Mucosa of rectum (tissue), 2 donors: ENCODE measurements around the gene ANKRD42.

ENCODE experiments used
- H3K27ac ChIP-seq, 2 donors: one replicate each; pipeline ENCODE4 v1.7.0; 2013; ENCODE audit warnings: inconsistent platforms in 2 of 2, low read depth in 2 of 2, low read length in 2 of 2
- H3K27me3 ChIP-seq, 2 donors: one replicate each; pipeline ENCODE4 v1.7.0; 2013; ENCODE audit warnings: low read length in 2 of 2; ENCODE audit not compliant: control insufficient read depth in 2 of 2, insufficient read depth in 2 of 2
- H3K36me3 ChIP-seq, 2 donors: one replicate each; pipeline ENCODE4 v1.7.0; 2013; ENCODE audit warnings: low read length in 2 of 2; ENCODE audit not compliant: control insufficient read depth in 2 of 2, insufficient read depth in 2 of 2
- H3K4me1 ChIP-seq, 2 donors: one replicate each; pipeline ENCODE4 v1.7.0; 2013; ENCODE audit warnings: low read length in 2 of 2, mild to moderate bottlenecking in 1 of 2; ENCODE audit not compliant: control insufficient read depth in 2 of 2, insufficient read depth in 2 of 2
- H3K4me3 ChIP-seq, 2 donors: one replicate each; pipeline ENCODE4 v1.7.0; 2013; ENCODE audit warnings: low read length in 2 of 2
- H3K9ac ChIP-seq, 2 donors: one replicate each; pipeline ENCODE4 v1.7.0; 2013; ENCODE audit warnings: low read length in 2 of 2, low read depth in 1 of 2, mild to moderate bottlenecking in 1 of 2
- H3K9me3 ChIP-seq, 2 donors: one replicate each; pipeline ENCODE4 v1.7.0; 2013; ENCODE audit warnings: low read length in 2 of 2; ENCODE audit not compliant: control insufficient read depth in 2 of 2
- donor health status: healthy.
- donor health status: Normal muscosa, but diverticular disease.

Gene ANKRD42

DNA sequence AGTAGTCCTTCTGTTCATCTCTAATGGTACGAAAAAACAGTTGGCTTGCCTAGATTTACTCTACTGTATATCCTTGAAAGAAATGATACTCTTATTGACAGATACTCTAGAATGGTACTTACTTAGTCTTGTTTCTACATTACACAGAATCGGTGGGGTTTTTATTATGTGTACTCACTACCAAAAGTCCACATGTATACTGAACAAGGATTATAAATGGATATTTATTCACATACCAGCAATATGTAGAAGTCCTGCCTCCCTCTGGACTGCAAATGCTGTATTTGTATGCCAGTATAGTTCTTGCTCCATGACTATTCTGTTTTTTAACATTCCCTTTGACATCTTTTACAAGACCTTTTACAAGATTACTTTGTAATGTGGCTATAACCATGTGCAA is 22.6 kb upstream of the ANKRD42 start:
- peaks cover 64 to 65% of the 10 kb centered on the region in 2 donors for H3K36me3 ChIP-seq
- peaks cover 24 to 31% of the 10 kb centered on the region in 2 donors for H3K4me1 ChIP-seq
- no peaks in the 10 kb centered on the region for H3K27me3 ChIP-seq
- H3K9me3 ChIP-seq, result no peaks in the 10 kb centered on the region
- peak overlapping the region; percentile 17 to 53 for H3K4me3 ChIP-seq
- H3K9ac ChIP-seq, result no peak overlapping the region
- H3K27ac ChIP-seq, result no peak overlapping the region

DNA sequence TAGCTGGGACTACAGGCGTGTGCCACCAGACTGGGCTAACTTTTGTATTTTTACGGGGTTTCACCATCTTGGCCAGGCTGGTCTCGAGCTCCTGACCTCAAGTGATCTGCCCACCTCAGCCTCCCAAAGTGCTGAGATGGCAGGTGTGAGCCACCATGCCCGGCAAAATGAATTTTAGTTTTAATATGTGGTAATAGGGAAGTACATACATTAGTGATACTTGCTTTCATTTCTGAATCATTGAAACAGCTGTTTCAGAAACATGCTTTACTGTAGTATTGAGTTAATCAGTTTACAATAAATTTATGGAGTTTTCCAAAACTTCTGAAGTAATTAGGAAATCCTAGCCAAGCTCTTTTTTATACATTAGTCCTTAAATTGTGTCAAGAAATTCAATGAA is 21.0 kb upstream of the ANKRD42 start:
- Histone ChIP-seq H3K9me3 (no peaks in the 10 kb centered on the region), H3K9ac (no peak overlapping the region), H3K27me3 (no peaks in the 10 kb centered on the region), H3K4me3 (no peak overlapping the region), H3K4me1 (peaks cover 24 to 31% of the 10 kb centered on the region in 2 donors), H3K27ac (no peak overlapping the region), H3K36me3 (peaks cover 54 to 59% of the 10 kb centered on the region in 2 donors)

DNA sequence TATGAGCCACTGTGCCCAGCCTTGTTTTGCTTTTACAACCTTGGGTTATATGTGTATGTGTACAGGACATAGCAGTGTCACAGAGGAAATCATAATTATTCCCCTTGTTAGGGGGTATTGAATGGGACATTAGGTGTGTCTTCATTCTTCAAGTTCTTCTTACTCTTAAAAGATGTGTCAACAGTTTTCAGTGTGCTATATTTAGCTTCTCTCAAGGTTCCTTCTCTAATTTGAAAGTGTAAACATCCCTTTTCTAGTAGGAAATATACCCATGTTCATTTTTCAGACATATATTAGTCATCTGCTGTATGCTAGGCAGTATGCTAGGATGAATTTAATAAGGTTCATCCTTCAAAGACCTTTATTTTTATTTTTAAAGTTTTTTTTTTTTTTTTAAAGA is 19.5 kb upstream of the ANKRD42 start:
- no peak overlapping the region for H3K9ac ChIP-seq
- no peaks in the 10 kb centered on the region for H3K27me3 ChIP-seq
- peaks cover 50 to 53% of the 10 kb centered on the region in 2 donors for H3K36me3 ChIP-seq
- H3K4me1 ChIP-seq, result peaks cover 24 to 31% of the 10 kb centered on the region in 2 donors
- H3K4me3 ChIP-seq, result no peak overlapping the region
- H3K9me3 ChIP-seq, result no peaks in the 10 kb centered on the region
- H3K27ac ChIP-seq, result no peak overlapping the region

DNA sequence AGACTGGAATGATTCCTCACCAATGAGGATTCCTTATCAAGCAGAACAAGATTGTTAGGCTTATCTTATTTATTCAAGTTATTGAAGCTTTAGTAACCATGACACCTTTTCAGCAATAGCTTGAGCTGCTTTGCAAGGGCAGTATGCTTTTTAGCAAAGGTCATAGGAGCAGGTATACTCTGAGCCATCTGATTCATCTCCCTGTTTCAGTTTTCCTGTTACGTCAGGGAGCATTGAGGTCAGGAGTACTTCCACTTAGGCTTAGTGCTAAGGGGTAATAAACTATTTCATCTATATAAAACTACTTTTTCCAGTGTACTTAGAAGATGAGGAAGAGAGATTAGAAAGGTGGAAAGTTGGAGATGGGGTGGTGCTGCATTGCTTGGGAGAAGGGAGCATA is 17.7 kb upstream of the ANKRD42 start:
- no peak overlapping the region for H3K9ac ChIP-seq
- no peak overlapping the region for H3K4me3 ChIP-seq
- H3K36me3 ChIP-seq, result peaks cover 46 to 56% of the 10 kb centered on the region in 2 donors
- no peaks in the 10 kb centered on the region for H3K27me3 ChIP-seq
- no peaks in the 10 kb centered on the region for H3K9me3 ChIP-seq
- H3K27ac ChIP-seq, result peak overlapping the region in 1 of 2 donors; percentile 44
- H3K4me1 ChIP-seq, result peaks cover 14 to 23% of the 10 kb centered on the region in 2 donors

DNA sequence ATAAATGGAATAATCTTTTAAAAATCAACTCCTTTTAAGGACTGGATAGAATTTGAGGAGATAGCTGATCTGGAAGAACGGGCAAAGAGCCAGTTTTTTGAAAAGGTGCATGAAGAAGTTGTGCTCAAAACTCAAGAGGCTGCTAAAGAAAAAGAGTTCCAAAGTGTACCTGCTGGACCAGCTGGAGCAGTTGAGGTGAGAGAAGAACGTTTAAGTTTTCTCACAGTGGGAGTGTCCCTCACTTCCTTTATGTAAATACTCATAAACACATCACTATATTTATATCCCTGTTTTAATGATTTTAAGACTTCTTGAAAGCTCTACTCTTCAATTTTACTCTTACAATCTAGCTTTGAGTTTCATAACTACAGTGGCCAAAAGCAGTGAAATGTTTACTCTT is 11.7 kb upstream of the ANKRD42 start:
- peaks cover 55 to 74% of the 10 kb centered on the region in 2 donors for H3K36me3 ChIP-seq
- no peak overlapping the region for H3K27ac ChIP-seq
- H3K9me3 ChIP-seq, result no peaks in the 10 kb centered on the region
- H3K27me3 ChIP-seq, result no peaks in the 10 kb centered on the region
- no peaks in the 10 kb centered on the region for H3K4me1 ChIP-seq
- no peak overlapping the region for H3K9ac ChIP-seq
- H3K4me3 ChIP-seq, result no peak overlapping the region

DNA sequence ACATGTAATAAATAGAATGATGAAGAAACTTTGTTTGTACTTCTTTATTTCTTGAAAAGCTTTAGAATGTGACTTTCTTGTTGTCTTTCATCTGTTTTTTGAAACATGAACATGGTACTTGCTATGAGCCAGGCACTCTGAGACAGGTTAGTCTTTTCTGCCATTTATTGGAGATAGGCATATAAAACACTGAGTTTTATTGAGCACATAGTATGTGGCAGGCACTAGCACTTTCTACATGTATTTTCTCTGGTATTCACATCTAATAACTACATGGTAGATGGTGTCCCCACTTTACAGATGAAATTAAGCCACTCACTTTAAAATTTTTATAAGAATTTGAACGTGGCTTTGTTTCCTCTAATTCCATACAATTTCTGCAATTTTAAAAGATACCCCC is 7.7 kb upstream of the ANKRD42 start:
- Histone ChIP-seq H3K27me3 (no peaks in the 10 kb centered on the region), H3K9me3 (no peaks in the 10 kb centered on the region), H3K27ac (no peak overlapping the region), H3K9ac (no peak overlapping the region), H3K4me3 (no peak overlapping the region), H3K36me3 (peaks cover 40 to 65% of the 10 kb centered on the region in 2 donors), H3K4me1 (no peaks in the 10 kb centered on the region)

DNA sequence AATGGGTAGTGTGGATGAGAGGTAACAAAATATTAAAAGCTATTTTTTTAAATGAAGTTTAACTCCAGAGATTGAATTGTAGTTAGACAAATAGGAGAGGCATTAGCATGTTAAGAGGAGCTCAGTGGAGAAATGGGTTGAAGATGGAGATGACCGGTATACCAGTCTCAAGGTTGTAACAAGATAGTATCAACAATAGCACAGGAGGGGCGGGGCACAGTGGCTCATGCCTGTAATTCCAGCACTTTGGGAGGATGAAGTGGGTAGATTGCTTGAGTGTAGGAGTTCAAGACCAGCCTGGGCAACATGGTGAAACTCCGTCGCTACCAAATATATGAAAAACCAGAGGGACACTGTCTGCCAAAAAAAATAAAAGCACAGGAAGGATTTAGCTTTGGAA is 6.0 kb upstream of the ANKRD42 start:
- no peak overlapping the region for H3K9ac ChIP-seq
- H3K9me3 ChIP-seq, result no peaks in the 10 kb centered on the region
- H3K36me3 ChIP-seq, result peaks cover 33 to 59% of the 10 kb centered on the region in 2 donors
- H3K4me1 ChIP-seq, result peaks cover 4 to 5% of the 10 kb centered on the region in 2 donors
- H3K4me3 ChIP-seq, result no peak overlapping the region
- no peaks in the 10 kb centered on the region for H3K27me3 ChIP-seq
- no peak overlapping the region for H3K27ac ChIP-seq

DNA sequence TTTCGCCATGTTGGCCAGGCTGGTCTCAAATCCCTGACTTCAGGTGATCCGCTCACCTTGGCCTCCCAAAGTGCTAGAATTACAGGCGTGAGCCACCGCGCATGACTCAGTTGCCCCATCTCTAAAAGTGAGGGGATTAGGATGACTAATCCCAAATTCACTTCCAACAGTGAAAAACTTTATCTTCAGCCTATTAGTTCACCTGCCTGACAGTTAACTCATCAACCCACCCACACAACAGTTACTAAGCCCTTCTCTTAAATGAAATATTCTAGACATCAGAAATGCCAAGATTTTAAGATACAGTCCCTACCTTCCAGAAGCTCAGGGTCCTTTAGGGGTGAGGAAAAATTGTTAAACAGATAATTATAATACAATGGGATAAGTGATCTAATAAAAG is 2.0 kb upstream of the ANKRD42 start:
- Histone ChIP-seq H3K36me3 (peaks cover 14 to 24% of the 10 kb centered on the region in 2 donors), H3K4me3 (no peak overlapping the region), H3K9me3 (no peaks in the 10 kb centered on the region), H3K9ac (no peak overlapping the region), H3K27ac (no peak overlapping the region), H3K27me3 (no peaks in the 10 kb centered on the region), H3K4me1 (peaks cover 17 to 21% of the 10 kb centered on the region in 2 donors)

DNA sequence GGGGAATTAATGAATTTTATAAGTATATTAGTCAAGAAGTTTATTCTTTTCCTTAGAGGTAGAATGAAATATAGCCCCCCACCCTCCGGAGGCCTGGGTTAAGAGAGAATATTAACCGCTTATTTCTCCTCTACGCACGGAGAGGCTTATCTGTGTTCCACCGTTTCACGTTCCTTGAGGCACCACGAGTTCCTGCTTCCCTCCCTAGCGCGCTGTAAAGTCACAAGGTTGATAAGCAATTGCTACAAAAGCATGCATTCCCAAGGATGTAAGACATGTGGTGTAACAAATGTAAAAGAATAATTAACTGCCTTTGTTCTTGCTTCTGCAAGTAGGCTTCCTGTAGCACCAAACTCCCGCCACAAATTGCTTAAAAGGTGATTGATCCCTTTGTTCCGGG is 1.5 kb upstream of the ANKRD42 start:
- Histone ChIP-seq H3K9me3 (no peaks in the 10 kb centered on the region), H3K27me3 (no peaks in the 10 kb centered on the region), H3K27ac (no peak overlapping the region), H3K4me3 (peak overlapping the region; percentile 37 to 99), H3K4me1 (peaks cover 17 to 21% of the 10 kb centered on the region in 2 donors), H3K9ac (peak overlapping the region in 1 of 2 donors; percentile 91), H3K36me3 (peaks cover 14 to 21% of the 10 kb centered on the region in 2 donors)

DNA sequence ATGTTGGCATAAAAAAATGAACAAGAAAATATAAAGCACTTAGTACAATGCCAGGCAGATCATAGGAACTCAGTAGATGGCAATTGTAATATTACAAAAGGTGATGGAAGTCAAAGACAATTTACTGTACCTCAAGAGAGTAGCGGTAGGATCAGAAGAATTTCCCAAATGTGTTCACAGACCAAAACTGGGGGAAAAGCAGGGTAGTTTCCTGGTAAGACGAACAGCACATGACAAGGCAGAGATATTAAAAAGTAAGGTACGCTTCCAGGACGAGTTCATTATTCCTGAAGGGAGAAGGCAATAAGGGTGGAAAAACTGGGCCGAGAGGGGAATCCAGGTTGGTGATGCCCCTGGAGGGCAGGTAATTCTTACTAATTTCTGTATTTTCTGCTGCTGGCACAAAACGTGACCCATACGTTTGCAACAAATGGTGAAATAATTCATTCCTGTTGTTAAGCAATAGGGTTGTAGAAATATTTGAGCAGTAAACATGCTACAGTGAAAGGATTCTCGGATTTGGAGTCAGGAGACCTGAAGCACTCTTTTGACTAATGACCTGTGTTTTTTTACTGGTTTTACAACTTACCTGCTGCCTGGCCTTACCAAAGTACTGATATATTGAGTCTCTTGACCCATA is 786 bp upstream of the ANKRD42 start:
- Histone ChIP-seq H3K9ac (peak overlapping the region; percentile 90 to 91), H3K4me1 (peaks cover 17 to 21% of the 10 kb centered on the region in 2 donors), H3K27ac (peak overlapping the region; percentile 91 to 95), H3K27me3 (no peaks in the 10 kb centered on the region), H3K36me3 (peaks cover 10 to 21% of the 10 kb centered on the region in 2 donors), H3K9me3 (no peaks in the 10 kb centered on the region), H3K4me3 (peak overlapping the region; percentile 88 to 99)
